Ishikawa (cell line): ENCODE data around the gene IMMP2L.

ENCODE experiments used
- CEBPB ChIP-seq: IDR thresholded peaks from 2 replicates; pipeline ENCODE4 v1.6.1; 2012
- CREB1 ChIP-seq: IDR thresholded peaks from 2 replicates; pipeline ENCODE4 v1.6.1; 2012; ENCODE audit warnings: low read depth
- EGR1 ChIP-seq: IDR thresholded peaks from 2 replicates; pipeline ENCODE4 v1.6.1; 2012
- EP300 ChIP-seq: IDR thresholded peaks from 2 replicates; pipeline ENCODE4 v1.6.1; 2012; ENCODE audit warnings: borderline replicate concordance
- FOXM1 ChIP-seq: IDR thresholded peaks from 2 replicates; pipeline ENCODE4 v1.6.1; 2012; ENCODE audit warnings: low read depth, borderline replicate concordance
- NFIC ChIP-seq: IDR thresholded peaks from 2 replicates; pipeline ENCODE4 v1.6.1; 2012
- RAD21 ChIP-seq: IDR thresholded peaks from 2 replicates; pipeline ENCODE4 v1.6.1; 2012; ENCODE audit warnings: low read depth
- TAF1 ChIP-seq: IDR thresholded peaks from 2 replicates; pipeline ENCODE4 v1.6.1; 2012; ENCODE audit warnings: low read depth, mild to moderate bottlenecking
- TCF12 ChIP-seq: IDR thresholded peaks from 2 replicates; pipeline ENCODE4 v1.6.1; 2012; ENCODE audit warnings: low read depth
- TEAD4 ChIP-seq: IDR thresholded peaks from 2 replicates; pipeline ENCODE4 v1.6.1; 2012
- YY1 ChIP-seq: IDR thresholded peaks from 2 replicates; pipeline ENCODE4 v1.6.1; 2012; ENCODE audit warnings: low read depth
- ZBTB7A ChIP-seq: IDR thresholded peaks from 2 replicates; pipeline ENCODE4 v1.6.1; 2012; ENCODE audit warnings: low read depth
- TF ChIP-seq, protein P1 (sequence below): IDR thresholded peaks from 2 replicates; pipeline ENCODE4 v1.6.1; 2012
- TF ChIP-seq, protein P2 (sequence below): IDR thresholded peaks from 2 replicates; pipeline ENCODE4 v1.6.1; 2012
- TF ChIP-seq, protein P3 (sequence below): IDR thresholded peaks from 2 replicates; pipeline ENCODE4 v1.6.1; 2012; ENCODE audit warnings: low read depth, mild to moderate bottlenecking

Gene IMMP2L

DNA sequence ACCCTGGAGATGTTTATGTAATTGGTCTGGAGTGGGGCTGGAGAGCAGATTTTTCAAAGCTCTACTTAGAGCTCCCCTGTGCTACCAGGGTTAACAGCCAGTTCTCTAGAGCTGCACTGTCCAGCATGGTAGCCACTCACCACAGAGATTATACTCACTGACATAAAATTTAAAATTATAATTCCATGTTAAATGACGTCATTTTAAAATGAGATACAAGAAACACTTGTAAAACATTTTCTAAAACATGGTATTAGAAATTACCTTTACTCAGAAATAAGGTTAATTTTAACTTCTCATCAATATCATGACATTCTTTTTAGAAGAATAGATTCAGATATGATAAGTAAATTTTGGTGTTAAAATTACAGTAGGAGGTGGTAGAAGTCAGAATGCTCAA, 777.5 kb downstream of the IMMP2L start:
- TF ChIP-seq EGR1: no peak
- TF ChIP-seq TAF1: no peak
- no peak for TF ChIP-seq EP300
- TF ChIP-seq, protein P1, sequence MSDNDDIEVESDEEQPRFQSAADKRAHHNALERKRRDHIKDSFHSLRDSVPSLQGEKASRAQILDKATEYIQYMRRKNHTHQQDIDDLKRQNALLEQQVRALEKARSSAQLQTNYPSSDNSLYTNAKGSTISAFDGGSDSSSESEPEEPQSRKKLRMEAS: no peak
- no peak for TF ChIP-seq YY1
- TF ChIP-seq, protein P2, sequence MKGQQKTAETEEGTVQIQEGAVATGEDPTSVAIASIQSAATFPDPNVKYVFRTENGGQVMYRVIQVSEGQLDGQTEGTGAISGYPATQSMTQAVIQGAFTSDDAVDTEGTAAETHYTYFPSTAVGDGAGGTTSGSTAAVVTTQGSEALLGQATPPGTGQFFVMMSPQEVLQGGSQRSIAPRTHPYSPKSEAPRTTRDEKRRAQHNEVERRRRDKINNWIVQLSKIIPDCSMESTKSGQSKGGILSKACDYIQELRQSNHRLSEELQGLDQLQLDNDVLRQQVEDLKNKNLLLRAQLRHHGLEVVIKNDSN: no peak
- TF ChIP-seq ZBTB7A: no peak
- no peak for TF ChIP-seq FOXM1
- TF ChIP-seq NFIC: no peak
- no peak for TF ChIP-seq TEAD4
- no peak for TF ChIP-seq TCF12
- TF ChIP-seq, protein P3, sequence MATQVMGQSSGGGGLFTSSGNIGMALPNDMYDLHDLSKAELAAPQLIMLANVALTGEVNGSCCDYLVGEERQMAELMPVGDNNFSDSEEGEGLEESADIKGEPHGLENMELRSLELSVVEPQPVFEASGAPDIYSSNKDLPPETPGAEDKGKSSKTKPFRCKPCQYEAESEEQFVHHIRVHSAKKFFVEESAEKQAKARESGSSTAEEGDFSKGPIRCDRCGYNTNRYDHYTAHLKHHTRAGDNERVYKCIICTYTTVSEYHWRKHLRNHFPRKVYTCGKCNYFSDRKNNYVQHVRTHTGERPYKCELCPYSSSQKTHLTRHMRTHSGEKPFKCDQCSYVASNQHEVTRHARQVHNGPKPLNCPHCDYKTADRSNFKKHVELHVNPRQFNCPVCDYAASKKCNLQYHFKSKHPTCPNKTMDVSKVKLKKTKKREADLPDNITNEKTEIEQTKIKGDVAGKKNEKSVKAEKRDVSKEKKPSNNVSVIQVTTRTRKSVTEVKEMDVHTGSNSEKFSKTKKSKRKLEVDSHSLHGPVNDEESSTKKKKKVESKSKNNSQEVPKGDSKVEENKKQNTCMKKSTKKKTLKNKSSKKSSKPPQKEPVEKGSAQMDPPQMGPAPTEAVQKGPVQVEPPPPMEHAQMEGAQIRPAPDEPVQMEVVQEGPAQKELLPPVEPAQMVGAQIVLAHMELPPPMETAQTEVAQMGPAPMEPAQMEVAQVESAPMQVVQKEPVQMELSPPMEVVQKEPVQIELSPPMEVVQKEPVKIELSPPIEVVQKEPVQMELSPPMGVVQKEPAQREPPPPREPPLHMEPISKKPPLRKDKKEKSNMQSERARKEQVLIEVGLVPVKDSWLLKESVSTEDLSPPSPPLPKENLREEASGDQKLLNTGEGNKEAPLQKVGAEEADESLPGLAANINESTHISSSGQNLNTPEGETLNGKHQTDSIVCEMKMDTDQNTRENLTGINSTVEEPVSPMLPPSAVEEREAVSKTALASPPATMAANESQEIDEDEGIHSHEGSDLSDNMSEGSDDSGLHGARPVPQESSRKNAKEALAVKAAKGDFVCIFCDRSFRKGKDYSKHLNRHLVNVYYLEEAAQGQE: no peak
- no peak for TF ChIP-seq CREB1
- no peak for TF ChIP-seq CEBPB
- TF ChIP-seq RAD21: no peak

DNA sequence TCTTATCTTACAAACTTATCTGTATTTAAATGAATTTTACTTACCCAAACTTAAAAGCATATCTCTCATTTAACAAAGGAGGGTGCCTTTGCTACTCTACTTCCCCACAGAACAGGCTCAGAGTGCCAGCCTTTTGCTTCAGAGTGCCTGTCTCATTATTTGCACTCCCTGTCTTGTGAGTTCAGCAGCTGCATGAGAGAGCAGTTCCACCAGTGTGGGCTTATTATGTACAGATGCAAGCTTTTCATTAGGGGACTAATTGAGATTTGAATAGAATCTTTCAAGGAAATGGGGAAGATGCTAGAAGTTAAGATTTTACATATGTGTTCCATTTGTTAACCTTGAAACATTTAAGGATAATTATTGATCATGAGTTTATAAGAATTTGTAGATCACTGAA, 781.6 kb downstream of the IMMP2L start:
- TF ChIP-seq EGR1: no peak
- TF ChIP-seq TCF12: no peak
- TF ChIP-seq, protein P3: no peak
- TF ChIP-seq YY1: no peak
- TF ChIP-seq CEBPB: no peak
- TF ChIP-seq TEAD4: no peak
- no peak for TF ChIP-seq TAF1
- no peak for TF ChIP-seq ZBTB7A
- TF ChIP-seq FOXM1: no peak
- no peak for TF ChIP-seq CREB1
- TF ChIP-seq, protein P1: no peak
- TF ChIP-seq EP300: no peak
- no peak for TF ChIP-seq NFIC
- no peak for TF ChIP-seq RAD21

DNA sequence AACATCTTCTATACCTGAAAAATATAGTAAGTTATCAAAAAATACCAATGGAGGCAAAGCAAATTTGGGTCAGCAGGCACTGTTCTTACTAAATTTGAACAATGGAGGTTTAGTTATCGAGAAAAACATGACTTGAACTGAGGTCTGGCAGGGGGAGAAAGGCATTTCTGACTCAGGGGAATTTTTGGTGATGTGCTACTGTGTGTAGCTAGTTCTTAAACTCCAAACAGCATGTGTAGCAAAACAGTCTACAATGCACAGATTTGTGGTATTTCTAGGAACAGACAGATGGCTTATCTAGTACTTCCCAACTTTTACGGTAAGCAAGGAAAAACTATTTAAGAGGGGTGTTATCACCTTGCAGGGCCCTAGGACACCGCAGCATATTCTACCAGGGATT, 783.0 kb downstream of the IMMP2L start:
- TF ChIP-seq CEBPB (no peak), ZBTB7A (no peak), EP300 (no peak), TEAD4 (no peak), TAF1 (no peak), NFIC (no peak), EGR1 (no peak), RAD21 (no peak)
- TF ChIP-seq, protein P3: no peak
- TF ChIP-seq, protein P1: no peak

DNA sequence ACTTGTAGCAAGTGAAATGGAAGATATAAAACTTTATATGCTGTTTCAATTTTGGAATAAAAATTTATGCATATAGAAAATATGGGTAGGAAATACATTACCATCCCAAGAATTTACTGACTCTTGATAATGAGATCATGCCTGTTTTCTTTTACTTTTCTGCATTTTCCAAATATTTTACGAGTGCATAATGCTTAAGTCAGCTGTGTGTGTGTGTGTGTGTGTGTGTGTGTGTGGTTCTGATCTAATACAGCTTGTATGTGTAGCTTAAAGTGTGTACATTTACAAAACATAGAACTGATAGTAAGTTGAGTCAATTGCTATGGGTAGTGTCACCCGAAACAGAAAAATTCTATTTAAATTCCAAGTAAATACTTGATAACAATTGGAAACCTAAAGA, 787.2 kb downstream of the IMMP2L start:
- no peak for TF ChIP-seq RAD21
- TF ChIP-seq YY1: no peak
- TF ChIP-seq, protein P3: no peak
- TF ChIP-seq ZBTB7A: no peak
- TF ChIP-seq, protein P2: no peak
- TF ChIP-seq NFIC: no peak
- no peak for TF ChIP-seq EGR1
- TF ChIP-seq TEAD4: no peak
- TF ChIP-seq TAF1: no peak
- no peak for TF ChIP-seq CREB1
- no peak for TF ChIP-seq EP300
- no peak for TF ChIP-seq TCF12
- no peak for TF ChIP-seq CEBPB
- TF ChIP-seq FOXM1: no peak
- TF ChIP-seq, protein P1: no peak
